Brain pericyte (primary cell): ENCODE data around the gene RC3H1.
"Not testable (repeated sequence)": the region's sequence is repeated elsewhere in the genome, so short reads cannot be mapped to it uniquely, and the experiment has no call there.

Source experiments
- DNase-seq: peaks from one replicate; pipeline ENCODE4 v3.0.0-alpha.2; 2012; ENCODE audit warnings: low read depth, low spot score

Gene RC3H1

GRCh38 chr1:174022080-174022975 is at the start of gene RC3H1:
TSS of gene RC3H1 (minus strand) at chr1:174022357. CDS start at chr1:173992985, 29,372 bp downstream.
- peak; percentile 21 for DNase-seq

- DNase-seq, result no peak
Measured at GRCh38 chr1:174070614-174071013, 48.5 kb upstream of the RC3H1 start.

GRCh38 chr1:174068000-174068399 is 45.8 kb upstream of the RC3H1 start:
- DNase-seq, result no peak

GRCh38 chr1:174060090-174060489 is 37.9 kb upstream of the RC3H1 start:
- DNase-seq, result no peak

- DNase-seq, result no peak
Measured at GRCh38 chr1:174058624-174059023, 36.5 kb upstream of the RC3H1 start.

GRCh38 chr1:174056609-174057008 is 34.5 kb upstream of the RC3H1 start:
- DNase-seq, result not testable (repeated sequence)

GRCh38 chr1:174055797-174056196 is 33.6 kb upstream of the RC3H1 start:
- DNase-seq, result not testable (repeated sequence)

GRCh38 chr1:174053826-174054225 is 31.7 kb upstream of the RC3H1 start:
- DNase-seq, result no peak

- DNase-seq, result no peak
Measured at GRCh38 chr1:174052621-174053020, 30.5 kb upstream of the RC3H1 start.

GRCh38 chr1:174051956-174052355 is 29.8 kb upstream of the RC3H1 start:
- no peak for DNase-seq

GRCh38 chr1:174049514-174049913 is 27.4 kb upstream of the RC3H1 start:
- DNase-seq, result no peak

GRCh38 chr1:174044418-174045222 is 22.5 kb upstream of the RC3H1 start:
- DNase-seq, result no peak

- not testable (repeated sequence) for DNase-seq
Measured at GRCh38 chr1:174042509-174042908, 20.4 kb upstream of the RC3H1 start.

GRCh38 chr1:174041369-174041768 is 19.2 kb upstream of the RC3H1 start:
- DNase-seq, result no peak

- DNase-seq, result peak; percentile 17
Measured at GRCh38 chr1:174040387-174040786, 18.2 kb upstream of the RC3H1 start.

- DNase-seq, result no peak
Measured at GRCh38 chr1:174039027-174039426, 16.9 kb upstream of the RC3H1 start.

GRCh38 chr1:174036798-174037197 is 14.6 kb upstream of the RC3H1 start:
- DNase-seq, result no peak

GRCh38 chr1:174036204-174036603 is 14.0 kb upstream of the RC3H1 start:
- DNase-seq, result no peak

- DNase-seq, result no peak
Measured at GRCh38 chr1:174032671-174033222, 10.6 kb upstream of the RC3H1 start.

- DNase-seq, result no peak
Measured at GRCh38 chr1:174031099-174031498, 8.9 kb upstream of the RC3H1 start.

GRCh38 chr1:174028495-174028894 is 6.3 kb upstream of the RC3H1 start:
- DNase-seq, result no peak

GRCh38 chr1:174023440-174023839 is 1.3 kb upstream of the RC3H1 start:
- DNase-seq, result no peak
